Measurements from ENCODE around the gene FOXN3. TPM values are rescaled to one million over a fixed set of nuclear protein-coding genes. Genes with fewer than 3 reads are reported as not detected.

FOXN3 gene
- polyA plus RNA-seq, 1 donor: 39.5 TPM

GRCh38 chr14:89432226-89432625 lies 15.2 kb upstream of the FOXN3 start:
- no peak overlapping the region for H3K4me3 ChIP-seq (ENCODE audit: low read length)
- DNase-seq: no peak
- no peaks in the 10 kb centered on the region for H3K9me3 ChIP-seq (ENCODE audit: control insufficient read depth, low read depth, low read length)
- no CpG with 5 or more reads among the region's 4 CpGs for WGBS (ENCODE audit: insufficient coverage, low lambda C conversion rate)
- H3K27ac ChIP-seq (ENCODE audit: low read length): no peak overlapping the region
- H3K27me3 ChIP-seq (ENCODE audit: control insufficient read depth, insufficient read depth, low read length): no peaks in the 10 kb centered on the region
- peaks cover 11% of the 10 kb centered on the region for H3K4me1 ChIP-seq (ENCODE audit: control insufficient read depth, insufficient read depth, low read length)
- H3K36me3 ChIP-seq (ENCODE audit: control insufficient read depth, insufficient read depth, low read length): no peaks in the 10 kb centered on the region

GRCh38 chr14:89430391-89431236 lies 13.6 kb upstream of the FOXN3 start:
- H3K4me3 ChIP-seq (ENCODE audit: low read length): no peak overlapping the region
- WGBS (ENCODE audit: insufficient coverage, low lambda C conversion rate): 75% methylated on average over 4 of the region's 9 CpGs
- no peaks in the 10 kb centered on the region for H3K9me3 ChIP-seq (ENCODE audit: control insufficient read depth, low read depth, low read length)
- no peak overlapping the region for H3K27ac ChIP-seq (ENCODE audit: low read length)
- H3K27me3 ChIP-seq (ENCODE audit: control insufficient read depth, insufficient read depth, low read length): no peaks in the 10 kb centered on the region
- no peaks in the 10 kb centered on the region for H3K36me3 ChIP-seq (ENCODE audit: control insufficient read depth, insufficient read depth, low read length)
- no peak for DNase-seq
- peaks cover 11% of the 10 kb centered on the region for H3K4me1 ChIP-seq (ENCODE audit: control insufficient read depth, insufficient read depth, low read length)

- Histone ChIP-seq H3K4me1 (ENCODE audit: control insufficient read depth, insufficient read depth, low read length) (peaks cover 11% of the 10 kb centered on the region), H3K9me3 (ENCODE audit: control insufficient read depth, low read depth, low read length) (no peaks in the 10 kb centered on the region), H3K27me3 (ENCODE audit: control insufficient read depth, insufficient read depth, low read length) (no peaks in the 10 kb centered on the region), H3K36me3 (ENCODE audit: control insufficient read depth, insufficient read depth, low read length) (no peaks in the 10 kb centered on the region), H3K4me3 (ENCODE audit: low read length) (no peak overlapping the region), H3K27ac (ENCODE audit: low read length) (no peak overlapping the region)
- DNase-seq: peak in 1 of 2 donors; percentile 48
- 46% methylated on average over 2 of the region's 14 CpGs for WGBS (ENCODE audit: insufficient coverage, low lambda C conversion rate)
Measured at GRCh38 chr14:89429199-89430181, 12.5 kb upstream of the FOXN3 start.

GRCh38 chr14:89428546-89429198 lies 11.6 kb upstream of the FOXN3 start:
- no peaks in the 10 kb centered on the region for H3K27me3 ChIP-seq (ENCODE audit: control insufficient read depth, insufficient read depth, low read length)
- no peak overlapping the region for H3K27ac ChIP-seq (ENCODE audit: low read length)
- H3K9me3 ChIP-seq (ENCODE audit: control insufficient read depth, low read depth, low read length): no peaks in the 10 kb centered on the region
- WGBS (ENCODE audit: insufficient coverage, low lambda C conversion rate): no CpG with 5 or more reads among the region's 17 CpGs
- H3K36me3 ChIP-seq (ENCODE audit: control insufficient read depth, insufficient read depth, low read length): no peaks in the 10 kb centered on the region
- H3K4me3 ChIP-seq (ENCODE audit: low read length): no peak overlapping the region
- H3K4me1 ChIP-seq (ENCODE audit: control insufficient read depth, insufficient read depth, low read length): peaks cover 11% of the 10 kb centered on the region
- no peak for DNase-seq

GRCh38 chr14:89428173-89428523 lies 11.1 kb upstream of the FOXN3 start:
- Histone ChIP-seq H3K36me3 (ENCODE audit: control insufficient read depth, insufficient read depth, low read length) (no peaks in the 10 kb centered on the region), H3K27ac (ENCODE audit: low read length) (no peak overlapping the region), H3K27me3 (ENCODE audit: control insufficient read depth, insufficient read depth, low read length) (no peaks in the 10 kb centered on the region), H3K9me3 (ENCODE audit: control insufficient read depth, low read depth, low read length) (no peaks in the 10 kb centered on the region), H3K4me1 (ENCODE audit: control insufficient read depth, insufficient read depth, low read length) (peaks cover 12% of the 10 kb centered on the region), H3K4me3 (ENCODE audit: low read length) (no peak overlapping the region)
- WGBS (ENCODE audit: insufficient coverage, low lambda C conversion rate): no CpG with 5 or more reads among the region's 2 CpGs
- DNase-seq: no peak

- Histone ChIP-seq H3K4me3 (ENCODE audit: low read length) (no peak overlapping the region), H3K27me3 (ENCODE audit: control insufficient read depth, insufficient read depth, low read length) (no peaks in the 10 kb centered on the region), H3K27ac (ENCODE audit: low read length) (no peak overlapping the region), H3K9me3 (ENCODE audit: control insufficient read depth, low read depth, low read length) (no peaks in the 10 kb centered on the region), H3K4me1 (ENCODE audit: control insufficient read depth, insufficient read depth, low read length) (peaks cover 17% of the 10 kb centered on the region), H3K36me3 (ENCODE audit: control insufficient read depth, insufficient read depth, low read length) (no peaks in the 10 kb centered on the region)
- DNase-seq: peak in 1 of 2 donors; percentile 39
- 100% methylated on average over 1 of the region's 11 CpGs for whole genome bisulfite sequencing (ENCODE audit: insufficient coverage, low lambda C conversion rate)
Measured at GRCh38 chr14:89427426-89428172, 10.6 kb upstream of the FOXN3 start.

- H3K36me3 ChIP-seq (ENCODE audit: control insufficient read depth, insufficient read depth, low read length): no peaks in the 10 kb centered on the region
- no peak for DNase-seq
- peaks cover 17% of the 10 kb centered on the region for H3K4me1 ChIP-seq (ENCODE audit: control insufficient read depth, insufficient read depth, low read length)
- H3K4me3 ChIP-seq (ENCODE audit: low read length): no peak overlapping the region
- no peak overlapping the region for H3K27ac ChIP-seq (ENCODE audit: low read length)
- WGBS (ENCODE audit: insufficient coverage, low lambda C conversion rate): 86% methylated on average over 1 of the region's 6 CpGs
- H3K9me3 ChIP-seq (ENCODE audit: control insufficient read depth, low read depth, low read length): no peaks in the 10 kb centered on the region
- H3K27me3 ChIP-seq (ENCODE audit: control insufficient read depth, insufficient read depth, low read length): no peaks in the 10 kb centered on the region
Measured at GRCh38 chr14:89425931-89426330, 8.9 kb upstream of the FOXN3 start.

- Histone ChIP-seq H3K9me3 (ENCODE audit: control insufficient read depth, low read depth, low read length) (no peaks in the 10 kb centered on the region), H3K36me3 (ENCODE audit: control insufficient read depth, insufficient read depth, low read length) (no peaks in the 10 kb centered on the region), H3K27ac (ENCODE audit: low read length) (no peak overlapping the region), H3K4me1 (ENCODE audit: control insufficient read depth, insufficient read depth, low read length) (peaks cover 9% of the 10 kb centered on the region), H3K4me3 (ENCODE audit: low read length) (no peak overlapping the region), H3K27me3 (ENCODE audit: control insufficient read depth, insufficient read depth, low read length) (no peaks in the 10 kb centered on the region)
- no peak for DNase-seq
- 60% methylated on average over 2 of the region's 6 CpGs for WGBS (ENCODE audit: insufficient coverage, low lambda C conversion rate)
Measured at GRCh38 chr14:89424241-89424640, 7.2 kb upstream of the FOXN3 start.

GRCh38 chr14:89422952-89423345 lies 5.9 kb upstream of the FOXN3 start:
- Histone ChIP-seq H3K27me3 (ENCODE audit: control insufficient read depth, insufficient read depth, low read length) (no peaks in the 10 kb centered on the region), H3K27ac (ENCODE audit: low read length) (no peak overlapping the region), H3K4me1 (ENCODE audit: control insufficient read depth, insufficient read depth, low read length) (peaks cover 14% of the 10 kb centered on the region), H3K4me3 (ENCODE audit: low read length) (no peak overlapping the region), H3K9me3 (ENCODE audit: control insufficient read depth, low read depth, low read length) (no peaks in the 10 kb centered on the region), H3K36me3 (ENCODE audit: control insufficient read depth, insufficient read depth, low read length) (no peaks in the 10 kb centered on the region)
- no CpG with 5 or more reads among the region's 5 CpGs for WGBS (ENCODE audit: insufficient coverage, low lambda C conversion rate)
- no peak for DNase-seq

Data from large intestine (tissue), 3 donors.